ENCODE measurements around the gene EBPL. TPM values are rescaled to one million over a fixed set of nuclear protein-coding genes. Genes with fewer than 3 reads are reported as not detected.
A peak's percentile ranks its signal among the peaks of the same experiment; 100 is the strongest.

The EBPL gene
- polyA plus RNA-seq, 3 donors, result 10.2 to 29.4 (median 27.3) TPM

DNA sequence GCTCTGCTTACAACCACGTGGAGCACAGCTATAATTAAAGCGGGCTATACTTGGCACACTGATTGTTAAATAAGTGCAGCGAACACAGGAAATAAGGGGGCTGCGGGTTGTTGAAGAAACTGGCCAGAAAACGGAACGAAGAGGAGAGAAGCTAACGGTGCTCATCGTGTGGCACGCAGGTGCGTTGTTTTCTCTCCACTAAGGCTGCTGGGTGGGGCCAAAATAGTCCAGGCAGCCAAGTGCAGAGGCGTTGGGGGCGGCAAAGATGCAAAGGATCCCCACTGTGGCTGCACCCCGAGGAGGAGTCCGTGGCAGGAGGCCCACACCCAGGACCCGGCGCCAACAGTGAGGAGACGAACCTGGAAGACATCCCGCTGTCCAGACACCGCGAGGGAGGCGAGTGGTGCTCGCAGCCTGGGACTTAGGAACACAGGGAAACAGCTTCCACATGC lies 71.1 kb downstream of the EBPL start:
- Mint-ChIP-seq H3K27me3 (ENCODE audit: low read depth in 3 of 3) (peaks cover 0 to 9% (median 1%) of the 10 kb centered on the region in 3 donors), H3K9me3 (no peaks in the 10 kb centered on the region), H3K4me3 (peak overlapping the region; percentile 58 to 87), H3K27ac (no peak overlapping the region), H3K36me3 (no peaks in the 10 kb centered on the region), H3K4me1 (peaks cover 13% of the 10 kb centered on the region)
- intact Hi-C loops (cut with micrococcal nuclease), result no loop called here
- H3K4me2 ChIP-seq (replicated peaks; ENCODE audit: extremely low read depth, low read length, poor library complexity, severe bottlenecking), result peak overlapping the region; percentile 43
- H3K4me3 ChIP-seq (replicated peaks in 1 of 3; ENCODE audit: low read depth in 2 of 3, low read length in 3 of 3), result peak overlapping the region in 1 of 3 experiments; percentile 30
- no peak for DNase-seq
- no peak overlapping the region for H3K9ac ChIP-seq (ENCODE audit: insufficient read depth, low read length, poor library complexity, severe bottlenecking)
- TF ChIP-seq, protein P1, sequence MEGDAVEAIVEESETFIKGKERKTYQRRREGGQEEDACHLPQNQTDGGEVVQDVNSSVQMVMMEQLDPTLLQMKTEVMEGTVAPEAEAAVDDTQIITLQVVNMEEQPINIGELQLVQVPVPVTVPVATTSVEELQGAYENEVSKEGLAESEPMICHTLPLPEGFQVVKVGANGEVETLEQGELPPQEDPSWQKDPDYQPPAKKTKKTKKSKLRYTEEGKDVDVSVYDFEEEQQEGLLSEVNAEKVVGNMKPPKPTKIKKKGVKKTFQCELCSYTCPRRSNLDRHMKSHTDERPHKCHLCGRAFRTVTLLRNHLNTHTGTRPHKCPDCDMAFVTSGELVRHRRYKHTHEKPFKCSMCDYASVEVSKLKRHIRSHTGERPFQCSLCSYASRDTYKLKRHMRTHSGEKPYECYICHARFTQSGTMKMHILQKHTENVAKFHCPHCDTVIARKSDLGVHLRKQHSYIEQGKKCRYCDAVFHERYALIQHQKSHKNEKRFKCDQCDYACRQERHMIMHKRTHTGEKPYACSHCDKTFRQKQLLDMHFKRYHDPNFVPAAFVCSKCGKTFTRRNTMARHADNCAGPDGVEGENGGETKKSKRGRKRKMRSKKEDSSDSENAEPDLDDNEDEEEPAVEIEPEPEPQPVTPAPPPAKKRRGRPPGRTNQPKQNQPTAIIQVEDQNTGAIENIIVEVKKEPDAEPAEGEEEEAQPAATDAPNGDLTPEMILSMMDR (IDR thresholded peaks at IDR 0.05), result no peak
- peaks cover 0 to 8% of the 10 kb centered on the region in 2 donors for H3K4me1 ChIP-seq (ENCODE audit: control insufficient read depth in 1 of 2, insufficient read depth in 2 of 2, low read length in 2 of 2)
- no peaks in the 10 kb centered on the region for H4K20me1 ChIP-seq (ENCODE audit: insufficient read depth, low read length)
- no peaks in the 10 kb centered on the region for H3K36me3 ChIP-seq (replicated peaks in 1 of 2; ENCODE audit: control insufficient read depth in 1 of 2, insufficient read depth in 2 of 2, low read length in 2 of 2)
- no peak overlapping the region for H3K27ac ChIP-seq (ENCODE audit: low read depth in 1 of 2, low read length in 2 of 2)
- H3K9me3 ChIP-seq (replicated peaks in 1 of 2; ENCODE audit: control insufficient read depth in 1 of 2, insufficient read depth in 1 of 2, low read length in 2 of 2), result no peaks in the 10 kb centered on the region
- H2AFZ ChIP-seq (ENCODE audit: insufficient read depth, low read depth, low read length, poor library complexity, severe bottlenecking), result peak overlapping the region; percentile 76
- H3K27me3 ChIP-seq (ENCODE audit: control insufficient read depth in 2 of 2, insufficient read depth in 2 of 2, low read length in 2 of 2), result no peaks in the 10 kb centered on the region
- no peaks in the 10 kb centered on the region for H3K79me2 ChIP-seq (ENCODE audit: insufficient read depth, low read length)
- WGBS (ENCODE audit: insufficient coverage), result 48% methylated on average over 21 of the region's 22 CpGs

DNA sequence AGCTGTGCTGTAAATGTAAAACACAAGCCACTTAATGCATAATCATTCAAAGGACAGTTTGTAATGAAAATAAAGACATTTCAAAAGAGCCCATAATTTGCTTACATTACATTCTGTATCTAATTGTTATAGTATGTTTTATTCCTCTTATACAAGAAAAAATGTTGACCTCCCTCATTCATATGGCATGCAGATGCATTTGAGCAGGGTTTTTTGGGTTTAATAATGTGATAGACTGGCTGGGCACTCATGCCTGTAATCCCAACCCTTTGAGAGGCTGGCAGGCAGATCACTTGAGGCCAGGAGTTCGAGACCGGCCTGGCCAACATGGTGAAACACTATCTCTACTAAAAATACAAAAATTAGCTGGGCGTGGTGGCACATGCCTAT lies 74.6 kb downstream of the EBPL start:
- H3K9ac ChIP-seq (ENCODE audit: insufficient read depth, low read length, poor library complexity, severe bottlenecking), result no peak overlapping the region
- H3K36me3 ChIP-seq (replicated peaks in 1 of 2; ENCODE audit: control insufficient read depth in 1 of 2, insufficient read depth in 2 of 2, low read length in 2 of 2), result no peaks in the 10 kb centered on the region
- no peaks in the 10 kb centered on the region for H3K27me3 ChIP-seq (ENCODE audit: control insufficient read depth in 2 of 2, insufficient read depth in 2 of 2, low read length in 2 of 2)
- no peak overlapping the region for H3K27ac ChIP-seq (ENCODE audit: low read depth in 1 of 2, low read length in 2 of 2)
- H3K4me2 ChIP-seq (replicated peaks; ENCODE audit: extremely low read depth, low read length, poor library complexity, severe bottlenecking), result no peak overlapping the region
- TF ChIP-seq, protein P1 (IDR thresholded peaks at IDR 0.05), result no peak
- peaks cover 0 to 10% (median 3%) of the 10 kb centered on the region in 7 donors for H3K9me3 Mint-ChIP-seq
- no peaks in the 10 kb centered on the region for H3K79me2 ChIP-seq (ENCODE audit: insufficient read depth, low read length)
- peak overlapping the region in 1 of 7 donors; percentile 62 for H3K27ac Mint-ChIP-seq
- H3K4me3 Mint-ChIP-seq, result no peak overlapping the region
- H4K20me1 ChIP-seq (ENCODE audit: insufficient read depth, low read length), result no peaks in the 10 kb centered on the region
- intact Hi-C loops (cut with micrococcal nuclease), result no loop called here
- WGBS (ENCODE audit: insufficient coverage), result no CpG with 5 or more reads among the region's 3 CpGs
- no peaks in the 10 kb centered on the region for H3K36me3 Mint-ChIP-seq
- H3K4me1 Mint-ChIP-seq, result peaks cover 13% of the 10 kb centered on the region
- peaks cover 0 to 4% of the 10 kb centered on the region in 2 donors for H3K9me3 ChIP-seq (replicated peaks in 1 of 2; ENCODE audit: control insufficient read depth in 1 of 2, insufficient read depth in 1 of 2, low read length in 2 of 2)
- peaks cover 0 to 6% of the 10 kb centered on the region in 2 donors for H3K4me1 ChIP-seq (ENCODE audit: control insufficient read depth in 1 of 2, insufficient read depth in 2 of 2, low read length in 2 of 2)
- H2AFZ ChIP-seq (ENCODE audit: insufficient read depth, low read depth, low read length, poor library complexity, severe bottlenecking), result peak overlapping the region; percentile 81
- peaks cover 0 to 8% (median 0%) of the 10 kb centered on the region in 3 donors for H3K27me3 Mint-ChIP-seq (ENCODE audit: low read depth in 3 of 3)
- no peak for DNase-seq
- H3K4me3 ChIP-seq (replicated peaks in 1 of 3; ENCODE audit: low read depth in 2 of 3, low read length in 3 of 3), result no peak overlapping the region

Measured in CD14-positive monocyte (primary cell).